Left ventricle myocardium inferior (tissue), 1 donor: Measurements from ENCODE around the gene MMD2. TPM values are rescaled to one million over a fixed set of nuclear protein-coding genes. Genes with fewer than 3 reads are reported as not detected.

Experiments
- DNase-seq: peaks from one replicate; pipeline ENCODE4 v3.0.0-alpha.2; 2020
- H3K27ac ChIP-seq: fragments of 200-600 bp; replicated peaks from 2 replicates; pipeline ENCODE4 v1.8.0; 2021
- H3K27me3 ChIP-seq: fragments of 200-600 bp; 2 replicates; pipeline ENCODE4 v1.8.0; 2021; ENCODE audit warnings: low read depth
- H3K36me3 ChIP-seq: fragments of 200-600 bp; 2 replicates; pipeline ENCODE4 v1.8.0; 2021
- H3K4me1 ChIP-seq: fragments of 200-600 bp; 2 replicates; pipeline ENCODE4 v1.8.0; 2021
- H3K4me3 ChIP-seq: fragments of 200-600 bp; 2 replicates; pipeline ENCODE4 v1.8.0; 2021; ENCODE audit warnings: mild to moderate bottlenecking, moderate library complexity
- H3K9me3 ChIP-seq: fragments of 200-600 bp; replicated peaks from 2 replicates; pipeline ENCODE4 v1.8.0; 2021
- CTCF ChIP-seq: fragments of 200-600 bp; IDR thresholded peaks from 2 replicates; pipeline ENCODE4 v1.8.0; 2021; ENCODE audit warnings: antibody characterized with exemption, mild to moderate bottlenecking, borderline replicate concordance
- intact Hi-C: fragments of 100-400 bp; cut with micrococcal nuclease; formaldehyde crosslinking; loops from one replicate; pipeline ENCODE4 v1.11.0; 2022
- total RNA-seq: library from RNA; stranded (reverse); fragmentation: NEBNext Ultra II Directional; extraction: Animal tissue kit (Norgen Biotek cat#: 25700); gene quantifications from one replicate; pipeline ENCODE4 v1.2.1, GENCODE V29; 2021
- donor health status: DM: no; HTN: yes; CAD: no; lungs with severe emphysema.

The MMD2 gene
- total RNA-seq, 1 donor from 2014 or later, result not detected

- H3K36me3 ChIP-seq, result no peaks in the 10 kb centered on the region
- TF ChIP-seq CTCF, result no peak
- intact Hi-C loops, result no loop called here
- H3K4me1 ChIP-seq, result no peaks in the 10 kb centered on the region
- H3K27ac ChIP-seq, result no peak overlapping the region
- H3K27me3 ChIP-seq, result peaks cover 8% of the 10 kb centered on the region
- H3K9me3 ChIP-seq, result peaks cover 6% of the 10 kb centered on the region
- H3K4me3 ChIP-seq, result peak overlapping the region; percentile 59
- no peak for DNase-seq
Measured at GRCh38 chr7:4861227-4861626, 97.8 kb downstream of the MMD2 start.

- TF ChIP-seq CTCF, result no peak
- intact Hi-C loops, result no loop called here
- H3K4me1 ChIP-seq, result no peaks in the 10 kb centered on the region
- H3K36me3 ChIP-seq, result no peaks in the 10 kb centered on the region
- no peak overlapping the region for H3K27ac ChIP-seq
- H3K4me3 ChIP-seq, result no peak overlapping the region
- no peak for DNase-seq
- H3K27me3 ChIP-seq, result peaks cover 5% of the 10 kb centered on the region
- H3K9me3 ChIP-seq, result peaks cover 10% of the 10 kb centered on the region
Measured at GRCh38 chr7:4857189-4857588, 101.8 kb downstream of the MMD2 start.

GRCh38 chr7:4856336-4857057 is 102.5 kb downstream of the MMD2 start:
- Histone ChIP-seq H3K9me3 (peaks cover 17% of the 10 kb centered on the region), H3K36me3 (peaks cover 5% of the 10 kb centered on the region), H3K4me1 (no peaks in the 10 kb centered on the region), H3K27ac (no peak overlapping the region), H3K4me3 (no peak overlapping the region), H3K27me3 (no peaks in the 10 kb centered on the region)
- intact Hi-C loops, result no loop called here
- DNase-seq, result no peak
- no peak for TF ChIP-seq CTCF

Other genes with a start within 250 kb of the MMD2 start
- gene AP5Z1, start 183.6 kb downstream of the MMD2 start, total RNA-seq, result 13.4 TPM
- gene PAPOLB, start 97.2 kb downstream of the MMD2 start, total RNA-seq, result 0.05 TPM
- 4.5 TPM for gene RADIL, start 75.5 kb downstream of the MMD2 start, total RNA-seq
- gene RBAK, start 86.7 kb upstream of the MMD2 start, total RNA-seq, result 8.4 TPM
- 46.2 TPM for gene WIPI2, start 231.0 kb upstream of the MMD2 start, total RNA-seq